Measurements from ENCODE around the gene C12orf76.

DNA sequence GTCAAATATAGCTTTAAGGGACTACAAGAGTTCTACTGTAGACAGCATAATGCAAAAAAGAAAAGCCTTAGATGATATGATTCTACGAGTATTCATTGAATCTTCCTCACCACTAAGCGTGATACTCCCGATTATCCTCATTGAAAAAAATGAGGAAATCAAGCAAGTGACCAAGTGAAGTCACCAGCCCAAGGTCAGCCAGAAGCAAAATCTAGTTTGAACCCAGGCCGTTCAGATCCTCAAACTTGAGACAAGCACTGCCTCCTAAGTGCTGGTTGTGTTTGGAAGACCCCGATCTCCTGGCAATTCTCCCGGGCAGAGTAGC, 53.0 kb downstream of the C12orf76 start:
- TF ChIP-seq, protein P1, sequence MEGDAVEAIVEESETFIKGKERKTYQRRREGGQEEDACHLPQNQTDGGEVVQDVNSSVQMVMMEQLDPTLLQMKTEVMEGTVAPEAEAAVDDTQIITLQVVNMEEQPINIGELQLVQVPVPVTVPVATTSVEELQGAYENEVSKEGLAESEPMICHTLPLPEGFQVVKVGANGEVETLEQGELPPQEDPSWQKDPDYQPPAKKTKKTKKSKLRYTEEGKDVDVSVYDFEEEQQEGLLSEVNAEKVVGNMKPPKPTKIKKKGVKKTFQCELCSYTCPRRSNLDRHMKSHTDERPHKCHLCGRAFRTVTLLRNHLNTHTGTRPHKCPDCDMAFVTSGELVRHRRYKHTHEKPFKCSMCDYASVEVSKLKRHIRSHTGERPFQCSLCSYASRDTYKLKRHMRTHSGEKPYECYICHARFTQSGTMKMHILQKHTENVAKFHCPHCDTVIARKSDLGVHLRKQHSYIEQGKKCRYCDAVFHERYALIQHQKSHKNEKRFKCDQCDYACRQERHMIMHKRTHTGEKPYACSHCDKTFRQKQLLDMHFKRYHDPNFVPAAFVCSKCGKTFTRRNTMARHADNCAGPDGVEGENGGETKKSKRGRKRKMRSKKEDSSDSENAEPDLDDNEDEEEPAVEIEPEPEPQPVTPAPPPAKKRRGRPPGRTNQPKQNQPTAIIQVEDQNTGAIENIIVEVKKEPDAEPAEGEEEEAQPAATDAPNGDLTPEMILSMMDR (IDR thresholded peaks at IDR 0.05), result no peak
- TF ChIP-seq POLR2A (IDR thresholded peaks at IDR 0.05) (no peak), POLR2AphosphoS5 (IDR thresholded peaks at IDR 0.05) (no peak)
